ENCODE results near the gene UPB1. TPM values are rescaled to one million over a fixed set of nuclear protein-coding genes. Genes with fewer than 3 reads are reported as not detected.

Gene UPB1
- total RNA-seq, 4 donors from 2014 or later, result 0.44 to 0.57 TPM; not detected in 2

DNA sequence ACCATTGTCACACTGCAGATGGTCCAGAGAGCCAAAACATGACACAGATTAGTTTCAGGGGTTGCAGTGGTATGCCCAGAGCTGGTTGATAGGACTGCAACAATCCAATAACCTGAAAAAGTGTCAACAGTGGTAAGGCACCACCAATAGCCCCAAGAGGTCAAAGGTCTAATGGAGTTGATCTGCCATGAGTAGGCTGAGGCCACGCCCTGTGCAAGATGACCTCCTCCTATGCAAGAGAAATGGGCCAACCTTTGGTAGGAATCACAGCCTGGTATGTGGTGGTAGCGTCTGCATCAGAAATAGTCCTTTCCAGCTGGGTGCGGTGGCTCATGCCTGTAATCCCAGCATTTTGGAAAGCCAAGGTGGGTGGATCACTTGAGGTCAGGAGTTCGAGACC lies 40.2 kb downstream of the UPB1 start:
- no peak for TF ChIP-seq CTCF (IDR thresholded peaks at IDR 0.05; ENCODE audit: low read depth)

DNA sequence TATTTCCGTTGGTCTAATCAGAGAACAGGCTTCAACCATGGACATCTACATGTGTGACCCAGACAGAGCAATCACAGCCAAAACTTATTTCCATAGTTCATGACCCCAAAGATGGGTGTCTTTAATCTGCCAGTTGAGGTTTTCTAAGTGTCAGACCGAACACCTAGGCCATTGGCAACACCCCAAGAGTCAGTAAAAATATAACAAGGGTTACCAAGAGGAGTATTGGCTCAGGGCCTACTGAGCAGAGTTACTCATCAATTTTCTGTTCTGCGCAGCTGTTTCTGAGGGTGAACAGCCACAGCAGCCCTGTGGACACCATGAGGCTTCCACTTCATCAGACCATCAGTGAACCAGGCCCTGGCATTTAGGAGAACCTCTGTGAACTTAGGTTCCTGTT lies 41.0 kb downstream of the UPB1 start:
- no peak for TF ChIP-seq CTCF (IDR thresholded peaks at IDR 0.05; ENCODE audit: low read depth)

- no peak for TF ChIP-seq CTCF (IDR thresholded peaks at IDR 0.05; ENCODE audit: low read depth)
Observed at GRCh38 chr22:24540470-24540869, 45.3 kb downstream of the UPB1 start.

GRCh38 chr22:24541681-24542515 lies 46.8 kb downstream of the UPB1 start:
- TF ChIP-seq CTCF (IDR thresholded peaks at IDR 0.05; ENCODE audit: low read depth), result no peak

GRCh38 chr22:24542641-24543040 lies 47.5 kb downstream of the UPB1 start:
- TF ChIP-seq CTCF (IDR thresholded peaks at IDR 0.05; ENCODE audit: low read depth), result no peak

GRCh38 chr22:24543185-24543601 lies 48.1 kb downstream of the UPB1 start:
- no peak for TF ChIP-seq CTCF (IDR thresholded peaks at IDR 0.05; ENCODE audit: low read depth)

DNA sequence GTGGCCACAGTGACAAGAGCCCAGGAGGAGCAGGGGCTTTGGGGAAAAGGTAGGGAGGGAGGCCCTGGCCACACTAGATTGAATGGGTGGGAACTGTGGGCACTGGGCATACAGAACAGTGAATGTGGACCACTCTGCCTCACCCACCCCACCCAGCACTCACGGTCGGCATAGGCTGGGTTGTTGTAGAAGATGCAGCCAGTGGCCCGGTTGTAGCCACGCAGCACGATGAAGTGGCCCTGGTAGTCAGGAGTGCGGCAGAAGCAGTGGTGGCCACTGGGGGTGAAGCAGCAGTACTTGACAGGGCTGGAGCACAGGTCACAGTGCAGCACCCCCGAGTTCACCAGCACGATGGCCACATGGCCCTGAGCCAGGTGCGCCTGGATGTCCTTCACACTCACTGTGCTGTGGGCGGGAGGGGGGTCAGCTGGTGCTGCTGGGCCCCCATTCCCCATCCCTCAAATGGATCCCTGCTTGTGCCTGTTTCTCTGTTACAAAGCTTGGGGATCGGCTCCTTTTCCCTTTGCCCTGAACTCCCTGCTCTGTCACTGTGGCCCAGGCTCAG lies 48.6 kb downstream of the UPB1 start:
- TF ChIP-seq CTCF (IDR thresholded peaks at IDR 0.05; ENCODE audit: low read depth), result no peak
